OCI-LY7 (cell line): ENCODE results near the gene HINT3. TPM values are rescaled to one million over a fixed set of nuclear protein-coding genes. Genes with fewer than 3 reads are reported as not detected.

Source experiments
- BruUV-seq: library from RNA; stranded (reverse); fragments of 400-500 nt; replicated peaks from 2 replicates; lab custom pipeline; 2021; lab: Mats Ljungman, UMichigan
- CTCF ChIA-PET: fragments of 300-600 bp; sonication (Branson Sonifier 250); formaldehyde crosslinking; loops from one replicate; lab custom pipeline; 2022; ENCODE audit warnings: antibody characterized with exemption; ENCODE audit not compliant: unreplicated experiment; lab: Charles Lee
- POLR2A ChIA-PET: fragments of 300-600 bp; sonication (Branson Sonifier 250); formaldehyde crosslinking; loops from one replicate; lab custom pipeline; 2022; ENCODE audit warnings: antibody characterized with exemption; lab: Charles Lee
- DNase-seq: peaks from one replicate; pipeline ENCODE4 v3.0.0-alpha.2; 2015; ENCODE audit warnings: low spot score
- H2AFZ ChIP-seq: fragments of 200-600 bp; sonication (generic), shearing (Covaris generic); 2 replicates; pipeline ENCODE4 v1.6.1; 2014; ENCODE audit warnings: mild to moderate bottlenecking, antibody characterized with exemption, low read length, moderate library complexity
- H3K27ac ChIP-seq: fragments of 200-600 bp; sonication (generic); 2 replicates; pipeline ENCODE4 v1.5.1; 2014; ENCODE audit warnings: mixed run types, low read depth, mild to moderate bottlenecking, moderate library complexity, low read length, inconsistent platforms; ENCODE audit not compliant: poor library complexity, severe bottlenecking
- H3K36me3 ChIP-seq: fragments of 200-600 bp; sonication (generic); 2 replicates; pipeline ENCODE4 v1.6.1; 2014; ENCODE audit warnings: mild to moderate bottlenecking, antibody characterized with exemption, low read length, moderate library complexity, mixed read lengths; ENCODE audit not compliant: insufficient read depth
- H3K4me1 ChIP-seq: fragments of 200-600 bp; sonication (generic); 2 replicates; pipeline ENCODE4 v1.5.1; 2014; ENCODE audit warnings: mild to moderate bottlenecking, low read length; ENCODE audit not compliant: insufficient read depth, poor library complexity, severe bottlenecking
- H3K4me2 ChIP-seq: fragments of 200-600 bp; sonication (generic); 2 replicates; pipeline ENCODE4 v1.6.1; 2014; ENCODE audit warnings: mild to moderate bottlenecking, low read length
- H3K4me3 ChIP-seq: fragments of 200-600 bp; sonication (generic); 2 replicates; pipeline ENCODE4 v1.5.1; 2014; ENCODE audit warnings: mild to moderate bottlenecking, low read depth, low read length; ENCODE audit not compliant: poor library complexity, severe bottlenecking
- H3K79me2 ChIP-seq: fragments of 200-600 bp; sonication (generic); 2 replicates; pipeline ENCODE4 v1.6.1; 2016; ENCODE audit warnings: low read depth, mild to moderate bottlenecking, low read length, moderate library complexity, mixed read lengths; ENCODE audit not compliant: insufficient read depth
- H3K9me2 ChIP-seq: fragments of 200-600 bp; sonication (generic); 2 replicates; pipeline ENCODE4 v1.6.1; 2016; ENCODE audit warnings: mild to moderate bottlenecking, low read length, mixed read lengths; ENCODE audit not compliant: insufficient read depth
- H3K9me3 ChIP-seq: fragments of 200-600 bp; sonication (generic); 2 replicates; pipeline ENCODE4 v1.6.1; 2014; ENCODE audit warnings: mild to moderate bottlenecking, mixed run types, low read length, mixed read lengths
- H4K20me1 ChIP-seq: fragments of 200-600 bp; sonication (generic); 2 replicates; pipeline ENCODE4 v1.6.1; 2014; ENCODE audit warnings: mild to moderate bottlenecking, antibody characterized with exemption, low read length, moderate library complexity, mixed read lengths; ENCODE audit not compliant: insufficient read depth
- EZH2phosphoT487 ChIP-seq: fragments of 200-600 bp; sonication (generic); IDR thresholded peaks from 2 replicates; pipeline ENCODE4 v1.6.1; 2018; ENCODE audit warnings: low read depth, borderline replicate concordance, mild to moderate bottlenecking, mixed run types, antibody characterized with exemption, low read length, moderate library complexity, mixed read lengths
- intact Hi-C: fragments of 100-400 bp; cut with micrococcal nuclease; formaldehyde crosslinking; loops from one replicate; pipeline ENCODE4 v1.10.0; 2022; ENCODE audit not compliant: unreplicated experiment
- total RNA-seq, 2 experiments: library from RNA; depleted of rRNA in 1 of 2; stranded (reverse); fragments of >200 nt in 1 of 2; shearing (Covaris generic) in 1 of 2; gene quantifications; 2 replicates each; pipeline ENCODE4 v1.2.3, GENCODE V29; 2014 to 2022
- TF ChIP-seq, protein P1 (sequence below): fragments of 200-600 bp; sonication (generic); conservative IDR thresholded peaks from 2 replicates; pipeline ENCODE4 v1.5.1; 2014; ENCODE audit warnings: mild to moderate bottlenecking, antibody characterized with exemption, low read length, moderate library complexity, mixed read lengths

Gene HINT3
- total RNA-seq, 2 experiments from 2014 or later, result 10.4 to 10.6 TPM

DNA sequence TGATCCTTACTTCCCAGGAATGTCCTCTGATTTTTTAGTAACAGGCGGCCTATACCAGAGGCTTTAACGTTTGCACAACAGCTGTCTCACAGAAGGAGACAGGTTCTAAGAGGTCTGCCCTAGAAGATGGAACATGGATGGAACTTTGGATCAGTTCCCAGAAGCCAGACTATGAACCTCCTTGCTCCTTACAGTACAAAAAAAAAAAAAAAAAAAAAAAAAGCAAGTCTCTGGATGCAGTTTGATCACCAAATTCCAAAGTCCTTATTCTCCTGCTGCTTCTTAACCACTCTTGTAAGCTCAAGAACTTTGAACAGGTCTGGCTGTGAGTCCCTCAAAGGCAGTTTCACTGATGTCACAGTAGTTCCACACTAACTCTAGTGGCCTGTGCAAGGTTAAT, 27.7 kb downstream of the HINT3 start:
- Histone ChIP-seq H3K4me1 (peaks cover 27% of the 10 kb centered on the region), H3K36me3 (peaks cover 3% of the 10 kb centered on the region; the same call in 1 of the 2 replicates), H4K20me1 (no peaks in the 10 kb centered on the region), H3K4me3 (no peak overlapping the region), H3K9me3 (no peaks in the 10 kb centered on the region), H3K79me2 (peaks cover 35% of the 10 kb centered on the region), H3K4me2 (no peak overlapping the region), H3K27ac (no peak overlapping the region), H2AFZ (no peak overlapping the region), H3K9me2 (no peaks in the 10 kb centered on the region)
- intact Hi-C loops, result no loop called here
- no peak for DNase-seq
- POLR2A ChIA-PET, result interaction anchor here (0.6 to 2.8 kb wide), 7 partner anchors 8 to 634 kb away, joined by 4 to 22 read pairs (median 8); no protein-coding TSS in a partner anchor
- CTCF ChIA-PET, result interaction anchor here (0.9 kb wide), 1 partner anchor 28 kb away, joined by 3 read pairs; no protein-coding TSS in a partner anchor
- no TSS peak for BruUV-seq
- no peak for TF ChIP-seq EZH2phosphoT487
- TF ChIP-seq, protein P1, sequence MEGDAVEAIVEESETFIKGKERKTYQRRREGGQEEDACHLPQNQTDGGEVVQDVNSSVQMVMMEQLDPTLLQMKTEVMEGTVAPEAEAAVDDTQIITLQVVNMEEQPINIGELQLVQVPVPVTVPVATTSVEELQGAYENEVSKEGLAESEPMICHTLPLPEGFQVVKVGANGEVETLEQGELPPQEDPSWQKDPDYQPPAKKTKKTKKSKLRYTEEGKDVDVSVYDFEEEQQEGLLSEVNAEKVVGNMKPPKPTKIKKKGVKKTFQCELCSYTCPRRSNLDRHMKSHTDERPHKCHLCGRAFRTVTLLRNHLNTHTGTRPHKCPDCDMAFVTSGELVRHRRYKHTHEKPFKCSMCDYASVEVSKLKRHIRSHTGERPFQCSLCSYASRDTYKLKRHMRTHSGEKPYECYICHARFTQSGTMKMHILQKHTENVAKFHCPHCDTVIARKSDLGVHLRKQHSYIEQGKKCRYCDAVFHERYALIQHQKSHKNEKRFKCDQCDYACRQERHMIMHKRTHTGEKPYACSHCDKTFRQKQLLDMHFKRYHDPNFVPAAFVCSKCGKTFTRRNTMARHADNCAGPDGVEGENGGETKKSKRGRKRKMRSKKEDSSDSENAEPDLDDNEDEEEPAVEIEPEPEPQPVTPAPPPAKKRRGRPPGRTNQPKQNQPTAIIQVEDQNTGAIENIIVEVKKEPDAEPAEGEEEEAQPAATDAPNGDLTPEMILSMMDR, result no peak

DNA sequence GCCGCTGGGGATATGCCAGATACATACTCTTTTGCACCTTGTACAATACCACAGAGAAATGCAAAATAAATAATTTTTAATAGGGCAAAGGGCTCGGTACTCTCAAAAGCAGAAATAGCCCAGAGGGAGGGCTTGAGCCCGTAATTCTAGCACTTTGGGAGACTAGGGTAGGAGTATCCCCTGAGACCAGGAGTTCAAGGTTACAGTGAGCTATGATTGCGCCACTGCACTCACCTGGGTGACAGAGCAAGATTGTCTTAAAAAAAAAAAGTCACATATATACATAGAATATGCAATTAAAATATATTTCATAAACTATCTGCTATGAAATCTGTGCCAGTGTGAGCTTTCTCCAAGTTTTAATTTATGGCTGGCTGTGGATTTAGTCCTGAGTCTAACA, 29.0 kb downstream of the HINT3 start:
- DNase-seq, result no peak
- Histone ChIP-seq H3K79me2 (peaks cover 47% of the 10 kb centered on the region), H3K9me3 (no peaks in the 10 kb centered on the region), H3K4me3 (peak overlapping the region; percentile 78), H4K20me1 (no peaks in the 10 kb centered on the region), H3K4me2 (peak overlapping the region; percentile 86), H3K27ac (peak overlapping the region; percentile 44), H2AFZ (peak overlapping the region; percentile 100), H3K9me2 (no peaks in the 10 kb centered on the region), H3K36me3 (no peaks in the 10 kb centered on the region), H3K4me1 (peaks cover 32% of the 10 kb centered on the region)
- ChIA-PET CTCF (no interaction called here), POLR2A (interaction anchor here (0.7 to 2.8 kb wide), 15 partner anchors 9 to 357 kb away, joined by 3 to 22 read pairs (median 5); partner anchors contain the start of genes HINT3 and NCOA7)
- TF ChIP-seq, protein P1, result no peak
- no peak for TF ChIP-seq EZH2phosphoT487
- intact Hi-C loops, result no loop called here
- no TSS peak for BruUV-seq

DNA sequence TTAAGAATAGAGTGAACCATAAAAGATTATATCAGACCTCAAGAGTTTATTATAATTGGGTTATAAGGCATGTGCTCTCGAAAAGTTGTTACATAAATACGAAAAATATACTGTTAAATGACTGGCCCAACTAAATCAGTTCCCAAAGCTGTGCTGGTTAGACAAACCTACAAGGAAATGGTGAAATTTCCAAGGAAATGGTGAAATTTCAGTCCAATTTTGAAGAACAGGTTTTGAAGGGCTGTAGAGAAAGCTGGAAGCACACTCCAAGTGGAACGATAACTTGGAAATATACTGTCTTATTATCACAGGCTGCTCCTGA, 29.4 kb downstream of the HINT3 start:
- peaks cover 50% of the 10 kb centered on the region for H3K79me2 ChIP-seq
- no peaks in the 10 kb centered on the region for H4K20me1 ChIP-seq
- BruUV-seq, result TSS peak; percentile 97

More for the DNA sequence above, 29.4 kb downstream of the HINT3 start:
- H3K4me3 ChIP-seq, result peak overlapping the region; percentile 78
- H3K4me2 ChIP-seq, result peak overlapping the region; percentile 86
- no peaks in the 10 kb centered on the region for H3K36me3 ChIP-seq
- intact Hi-C loops, result loop anchor here (1.0 kb wide), 1 partner anchor 206 kb away; no protein-coding TSS in a partner anchor
- ChIA-PET POLR2A (interaction anchor here (0.7 to 2.8 kb wide), 17 partner anchors 10 to 684 kb away, joined by 3 to 22 read pairs (median 5); partner anchors contain the start of genes HDDC2, HINT3 and NCOA7), CTCF (interaction anchor here (1.1 to 1.9 kb wide), 3 partner anchors 12 to 28 kb away, joined by 4 to 7 read pairs (median 7); partner anchors contain the start of gene HINT3)
- H3K9me2 ChIP-seq, result no peaks in the 10 kb centered on the region
- H3K27ac ChIP-seq, result peak overlapping the region; percentile 44
- TF ChIP-seq, protein P1, result no peak; the same call in 1 of the 2 replicates
- no peak for TF ChIP-seq EZH2phosphoT487
- DNase-seq, result no peak
- peaks cover 32% of the 10 kb centered on the region for H3K4me1 ChIP-seq
- H3K9me3 ChIP-seq, result no peaks in the 10 kb centered on the region
- peak overlapping the region; percentile 100 for H2AFZ ChIP-seq
